Measurements from ENCODE around the gene ABCB8.
A peak's percentile ranks its signal among the peaks of the same experiment; 100 is the strongest.
"Not testable (repeated sequence)": the region's sequence is repeated elsewhere in the genome, so short reads cannot be mapped to it uniquely, and the experiment has no call there.

ABCB8 gene

DNA sequence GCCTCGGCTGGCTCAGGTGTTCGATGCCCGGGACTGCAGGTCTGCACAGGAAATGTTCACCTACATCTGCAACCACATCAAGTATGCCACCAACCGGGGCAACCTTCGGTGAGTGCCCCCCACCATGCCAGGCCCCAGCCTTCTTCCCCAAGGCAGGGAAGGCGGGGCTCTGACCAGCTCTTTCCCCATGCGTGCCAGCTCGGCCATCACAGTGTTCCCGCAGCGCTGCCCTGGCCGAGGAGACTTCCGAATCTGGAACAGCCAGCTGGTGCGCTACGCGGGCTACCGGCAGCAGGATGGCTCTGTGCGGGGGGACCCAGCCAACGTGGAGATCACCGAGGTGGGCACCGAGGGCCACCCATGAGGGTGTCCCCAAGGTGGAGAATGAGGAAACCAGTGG is 29.9 kb upstream of the ABCB8 start:
- no peak for DNase-seq

DNA sequence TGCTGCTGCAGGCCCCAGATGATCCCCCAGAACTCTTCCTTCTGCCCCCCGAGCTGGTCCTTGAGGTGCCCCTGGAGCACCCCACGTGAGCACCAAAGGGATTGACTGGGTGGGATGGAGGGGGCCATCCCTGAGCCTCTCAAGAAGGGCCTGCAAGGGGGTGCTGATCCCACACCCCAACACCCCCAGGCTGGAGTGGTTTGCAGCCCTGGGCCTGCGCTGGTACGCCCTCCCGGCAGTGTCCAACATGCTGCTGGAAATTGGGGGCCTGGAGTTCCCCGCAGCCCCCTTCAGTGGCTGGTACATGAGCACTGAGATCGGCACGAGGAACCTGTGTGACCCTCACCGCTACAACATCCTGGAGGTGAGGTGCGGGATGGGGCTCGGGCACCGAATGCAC is 29.2 kb upstream of the ABCB8 start:
- no peak for DNase-seq

DNA sequence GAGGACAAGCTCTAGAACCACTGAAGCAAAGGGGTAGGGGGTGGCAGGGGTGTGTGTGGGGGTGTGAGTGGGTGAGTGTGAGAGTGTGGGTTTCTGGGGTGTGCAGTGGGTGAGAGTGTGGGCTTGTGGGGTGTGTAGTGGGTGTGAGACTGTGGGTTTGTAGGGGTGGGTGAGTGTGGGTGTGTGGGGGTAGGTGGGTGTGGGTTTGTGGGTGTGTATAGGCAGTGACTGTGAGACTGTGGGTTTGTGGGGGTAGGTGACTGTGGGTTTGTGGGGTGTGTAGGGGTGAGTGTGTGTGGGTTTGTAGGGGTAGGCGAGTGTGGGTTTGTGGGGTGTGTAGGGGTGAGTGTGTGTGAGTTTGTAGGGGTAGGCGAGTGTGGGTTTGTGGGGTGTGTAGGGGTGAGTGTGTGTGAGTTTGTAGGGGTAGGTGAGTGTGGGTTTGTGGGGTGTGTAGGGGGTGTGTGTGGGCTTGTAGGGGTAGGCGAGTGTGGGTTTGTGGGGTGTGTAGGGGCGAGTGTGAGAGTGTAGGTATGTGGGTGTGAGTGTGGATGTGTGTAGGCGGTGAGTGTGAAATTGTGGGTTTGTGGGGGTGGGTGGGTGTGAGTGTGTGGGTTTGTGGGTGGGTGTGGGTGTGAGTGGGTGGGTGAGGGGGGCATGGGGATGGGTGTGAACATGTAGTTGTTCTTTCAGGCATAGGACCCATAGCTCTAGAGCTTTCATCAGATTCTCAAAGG is 28.6 kb upstream of the ABCB8 start:
- no peak for DNase-seq

DNA sequence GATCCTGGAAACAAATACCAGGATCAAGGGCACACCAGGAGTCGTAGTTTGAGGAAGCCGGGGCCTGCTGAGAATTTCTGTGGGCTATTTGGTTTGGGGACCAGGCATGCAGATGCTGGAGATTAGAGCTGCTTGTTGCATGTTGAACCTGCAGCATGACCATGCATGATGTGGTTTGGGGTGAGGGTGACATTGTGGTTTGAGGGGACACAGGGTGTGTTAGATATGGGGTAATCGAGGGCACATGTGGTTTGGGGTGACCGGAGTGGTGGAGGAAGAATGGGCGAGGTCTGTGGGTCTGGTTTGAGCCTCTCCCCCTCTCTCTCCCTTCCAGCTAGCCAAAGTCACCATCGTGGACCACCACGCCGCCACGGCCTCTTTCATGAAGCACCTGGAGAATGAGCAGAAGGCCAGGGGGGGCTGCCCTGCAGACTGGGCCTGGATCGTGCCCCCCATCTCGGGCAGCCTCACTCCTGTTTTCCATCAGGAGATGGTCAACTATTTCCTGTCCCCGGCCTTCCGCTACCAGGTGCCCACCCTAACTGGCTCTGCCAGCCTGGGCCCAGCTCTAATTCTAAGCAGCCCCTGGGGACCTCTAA is 27.3 kb upstream of the ABCB8 start:
- DNase-seq = no peak

DNA sequence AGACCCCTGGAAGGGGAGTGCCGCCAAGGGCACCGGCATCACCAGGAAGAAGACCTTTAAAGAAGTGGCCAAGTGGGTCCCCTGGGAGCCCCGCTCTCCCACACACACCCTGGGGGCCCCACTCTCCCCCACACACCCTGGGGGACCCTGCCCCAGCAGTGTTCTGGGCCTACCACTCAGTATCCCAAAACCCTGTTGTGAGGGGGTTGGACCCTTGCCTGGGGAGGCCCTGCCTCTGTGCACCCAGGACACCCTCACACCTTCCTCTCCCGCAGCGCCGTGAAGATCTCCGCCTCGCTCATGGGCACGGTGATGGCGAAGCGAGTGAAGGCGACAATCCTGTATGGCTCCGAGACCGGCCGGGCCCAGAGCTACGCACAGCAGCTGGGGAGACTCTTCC is 26.7 kb upstream of the ABCB8 start:
- no peak for DNase-seq

DNA sequence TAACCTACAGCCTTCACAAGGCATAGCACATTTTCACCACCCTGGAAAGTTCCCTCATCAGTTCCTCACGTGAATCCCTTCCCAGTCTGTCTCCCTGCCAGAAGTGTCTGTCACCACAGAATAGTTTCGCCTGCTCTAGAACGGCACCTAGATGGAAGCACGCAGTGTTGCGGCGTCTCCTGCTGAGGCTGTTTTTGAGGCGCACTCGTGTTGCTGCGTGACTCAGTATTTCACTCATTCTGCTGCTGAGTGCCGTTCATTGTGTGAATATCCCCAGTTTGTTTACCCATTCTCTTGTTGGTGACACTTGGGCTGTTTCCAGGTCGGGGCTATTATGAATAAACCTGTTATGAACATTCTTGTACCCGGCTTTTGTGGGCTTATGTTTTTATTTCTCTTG is 24.7 kb upstream of the ABCB8 start:
- DNase-seq = no peak

DNA sequence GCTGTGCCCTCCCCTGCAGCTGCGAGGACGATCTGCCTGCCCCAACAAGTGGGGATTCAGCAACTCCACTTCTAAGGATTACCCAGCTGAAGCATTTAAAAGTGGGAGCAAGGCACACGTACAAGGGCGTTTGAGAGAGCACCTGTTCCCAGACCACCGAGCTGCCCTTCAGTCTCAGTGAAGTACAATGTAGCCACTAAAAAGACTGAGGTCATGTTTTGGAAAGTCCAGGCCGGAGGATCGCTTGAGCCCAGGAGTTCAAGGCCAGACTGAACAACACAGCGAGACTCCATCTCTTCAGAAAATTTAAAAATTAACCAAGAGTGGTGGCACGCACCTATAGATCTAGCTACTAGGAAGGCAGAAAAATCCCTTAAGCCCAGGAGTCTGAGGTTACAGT is 22.7 kb upstream of the ABCB8 start:
- DNase-seq = peak in 1 of 2 experiments; percentile 57

DNA sequence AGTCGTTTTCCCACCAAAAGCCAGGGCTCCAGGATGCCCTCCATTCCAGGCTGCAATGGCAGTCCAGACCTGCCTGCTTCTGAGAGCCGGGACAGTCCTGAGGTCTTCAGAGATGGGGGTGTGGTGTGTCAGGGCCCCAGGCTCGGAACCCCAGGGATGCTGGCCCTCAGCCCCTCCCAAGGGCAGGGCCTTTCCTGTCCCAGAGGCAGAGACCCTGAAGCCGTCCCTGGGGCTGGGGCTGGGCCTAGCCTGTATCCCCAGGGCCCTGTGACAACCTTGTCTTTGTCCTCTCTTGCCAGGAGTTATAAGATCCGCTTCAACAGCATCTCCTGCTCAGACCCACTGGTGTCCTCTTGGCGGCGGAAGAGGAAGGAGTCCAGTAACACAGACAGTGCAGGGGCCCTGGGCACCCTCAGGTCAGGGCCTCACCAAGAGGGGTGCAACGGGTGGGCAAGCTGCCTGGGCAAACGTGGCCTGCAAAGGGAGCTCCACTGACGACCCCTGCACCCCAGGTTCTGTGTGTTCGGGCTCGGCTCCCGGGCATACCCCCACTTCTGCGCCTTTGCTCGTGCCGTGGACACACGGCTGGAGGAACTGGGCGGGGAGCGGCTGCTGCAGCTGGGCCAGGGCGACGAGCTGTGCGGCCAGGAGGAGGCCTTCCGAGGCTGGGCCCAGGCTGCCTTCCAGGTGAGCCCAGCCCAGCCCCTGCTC is 21.5 kb upstream of the ABCB8 start:
- DNase-seq = no peak

DNA sequence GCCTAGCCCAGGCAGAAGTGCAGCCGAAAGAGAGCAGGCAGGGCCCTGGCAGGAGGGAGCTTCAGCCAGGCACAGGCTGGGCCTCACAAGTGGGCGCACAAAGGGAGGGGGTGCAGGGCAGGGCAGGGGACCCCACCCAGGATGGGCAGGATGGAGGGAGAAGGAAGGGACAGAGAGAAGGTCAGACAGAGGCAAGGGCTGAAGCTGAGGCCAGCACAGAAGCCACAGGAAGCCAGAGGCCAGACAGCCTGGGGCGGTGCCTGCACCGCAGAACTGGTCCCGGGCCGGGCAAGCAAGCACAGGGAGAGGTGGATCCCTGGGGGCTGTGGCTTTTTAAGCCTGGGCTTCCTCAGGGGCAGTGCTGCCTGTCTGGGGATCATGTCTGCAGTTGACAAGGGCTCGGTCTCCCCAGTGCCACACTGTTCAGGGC is 20.8 kb upstream of the ABCB8 start:
- DNase-seq = no peak

DNA sequence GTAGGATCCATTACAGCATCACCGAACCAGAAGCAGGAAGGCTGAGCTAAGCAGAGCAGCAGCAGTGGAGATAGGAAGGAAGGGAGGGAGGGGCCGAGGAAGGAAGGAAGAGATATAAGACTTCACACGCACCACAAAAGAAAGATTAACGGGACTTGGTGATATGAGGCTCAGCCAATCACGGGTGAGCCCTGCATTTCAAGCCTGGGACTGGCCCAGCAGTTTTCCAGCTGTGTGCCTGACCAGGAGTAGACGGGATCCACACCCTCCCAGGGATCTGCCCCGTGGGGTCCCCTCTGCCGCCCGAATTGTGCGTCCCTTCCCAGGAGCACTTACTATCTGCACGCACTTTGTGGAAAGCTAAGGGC is 20.1 kb upstream of the ABCB8 start:
- DNase-seq = no peak

DNA sequence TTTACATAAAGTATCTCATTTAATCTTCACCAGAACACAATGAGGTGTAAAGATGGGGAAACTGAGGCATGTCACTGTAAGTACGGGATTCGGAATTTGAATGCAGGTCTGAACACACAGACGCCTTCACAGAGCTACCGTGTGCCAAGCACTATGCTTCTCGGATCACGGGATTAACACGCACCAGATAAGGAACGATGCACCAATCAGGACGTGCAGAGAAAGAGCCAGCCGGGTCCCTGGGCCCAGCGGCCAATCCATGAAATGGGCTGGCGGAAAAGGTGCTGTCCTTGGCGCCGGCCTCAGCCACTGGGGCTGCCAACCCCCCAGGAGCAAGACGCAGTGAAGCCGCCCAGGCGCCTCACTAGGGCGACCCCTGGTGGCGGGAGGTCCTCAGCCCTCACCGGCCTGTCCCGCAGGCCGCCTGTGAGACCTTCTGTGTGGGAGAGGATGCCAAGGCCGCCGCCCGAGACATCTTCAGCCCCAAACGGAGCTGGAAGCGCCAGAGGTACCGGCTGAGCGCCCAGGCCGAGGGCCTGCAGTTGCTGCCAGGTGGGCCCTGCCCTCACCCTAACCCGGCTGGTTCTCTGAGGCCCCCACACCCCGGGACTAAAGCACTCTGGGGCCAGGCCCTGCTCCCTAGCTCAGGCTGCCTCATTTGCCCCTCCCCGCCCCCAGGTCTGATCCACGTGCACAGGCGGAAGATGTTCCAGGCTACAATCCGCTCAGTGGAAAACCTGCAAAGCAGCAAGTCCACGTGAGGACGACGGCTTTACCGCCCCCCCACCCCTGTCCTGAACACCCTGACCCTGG is 19.5 kb upstream of the ABCB8 start:
- no peak for DNase-seq

DNA sequence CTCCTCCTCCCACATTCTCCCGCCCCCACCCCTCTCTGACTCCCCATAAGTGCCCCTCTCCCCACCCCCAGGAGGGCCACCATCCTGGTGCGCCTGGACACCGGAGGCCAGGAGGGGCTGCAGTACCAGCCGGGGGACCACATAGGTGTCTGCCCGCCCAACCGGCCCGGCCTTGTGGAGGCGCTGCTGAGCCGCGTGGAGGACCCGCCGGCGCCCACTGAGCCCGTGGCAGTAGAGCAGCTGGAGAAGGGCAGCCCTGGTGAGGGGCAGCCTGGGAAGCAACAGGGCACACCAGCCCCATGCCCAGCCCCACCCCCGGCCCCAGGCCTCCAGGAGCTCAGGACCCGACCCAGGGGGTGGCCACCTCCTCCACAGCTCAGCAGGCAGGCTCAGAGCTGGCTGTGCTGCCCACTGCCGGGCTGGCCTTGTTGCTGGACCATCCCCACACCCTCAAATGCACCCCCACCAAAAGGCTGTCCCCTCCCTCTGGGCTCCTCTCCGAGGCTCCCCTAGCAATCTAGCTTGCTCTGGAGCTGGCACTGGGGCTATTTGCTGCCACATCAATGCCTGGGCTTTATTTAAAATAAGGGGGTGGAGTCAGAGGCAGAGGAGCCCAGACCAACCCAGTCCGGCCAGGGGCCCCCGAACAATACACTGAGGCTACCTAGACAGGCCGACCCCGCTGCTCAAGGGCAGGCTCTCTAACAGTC is 18.8 kb upstream of the ABCB8 start:
- no peak for DNase-seq

DNA sequence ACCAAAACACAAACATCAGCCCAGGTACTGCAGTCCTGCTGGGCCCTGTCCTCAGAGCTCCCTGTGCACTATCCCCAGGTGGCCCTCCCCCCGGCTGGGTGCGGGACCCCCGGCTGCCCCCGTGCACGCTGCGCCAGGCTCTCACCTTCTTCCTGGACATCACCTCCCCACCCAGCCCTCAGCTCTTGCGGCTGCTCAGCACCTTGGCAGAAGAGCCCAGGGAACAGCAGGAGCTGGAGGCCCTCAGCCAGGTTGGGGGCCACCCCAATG is 18.3 kb upstream of the ABCB8 start:
- no peak for DNase-seq

DNA sequence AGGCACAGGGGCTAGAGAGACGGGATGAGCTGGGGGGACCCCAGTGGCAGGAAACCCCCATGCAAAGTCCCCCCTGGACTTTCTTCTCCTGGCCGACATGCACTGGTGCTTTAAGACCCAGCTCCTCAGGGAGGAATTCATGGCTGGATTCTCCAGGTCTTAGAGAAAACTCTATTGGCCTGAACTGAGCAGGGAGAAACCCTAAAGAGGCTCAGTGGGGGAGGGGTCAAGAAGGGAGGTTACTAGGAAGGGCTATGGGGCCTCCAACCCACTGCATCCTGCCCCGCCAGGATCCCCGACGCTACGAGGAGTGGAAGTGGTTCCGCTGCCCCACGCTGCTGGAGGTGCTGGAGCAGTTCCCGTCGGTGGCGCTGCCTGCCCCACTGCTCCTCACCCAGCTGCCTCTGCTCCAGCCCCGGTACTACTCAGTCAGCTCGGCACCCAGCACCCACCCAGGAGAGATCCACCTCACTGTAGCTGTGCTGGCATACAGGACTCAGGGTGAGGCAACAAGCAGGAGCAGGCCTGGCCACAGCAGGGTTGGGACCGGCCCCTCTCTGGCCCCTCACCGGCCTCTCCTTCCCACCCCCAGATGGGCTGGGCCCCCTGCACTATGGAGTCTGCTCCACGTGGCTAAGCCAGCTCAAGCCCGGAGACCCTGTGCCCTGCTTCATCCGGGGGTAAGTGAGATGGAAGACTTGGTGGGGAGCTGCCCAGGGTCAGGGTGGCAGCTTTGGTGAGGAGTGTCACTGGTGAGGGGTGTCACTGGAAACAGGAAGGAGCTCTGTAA is 17.7 kb upstream of the ABCB8 start:
- DNase-seq = no peak

DNA sequence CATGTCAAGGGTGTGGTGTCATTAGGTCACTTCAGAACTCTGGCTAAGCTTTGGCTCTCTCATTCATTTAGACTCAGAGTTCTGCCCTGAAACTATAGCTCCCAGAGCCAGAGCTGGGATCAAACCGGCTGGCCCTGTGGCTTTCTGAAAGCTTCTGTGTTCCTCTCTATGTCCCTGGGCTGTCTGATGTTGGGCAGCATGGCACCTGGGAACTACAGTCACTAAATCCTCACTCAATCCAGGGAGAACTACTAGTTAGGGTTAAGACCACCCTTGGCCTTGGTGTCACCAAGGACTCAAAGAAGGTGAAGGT is 17.2 kb upstream of the ABCB8 start:
- no peak for DNase-seq

DNA sequence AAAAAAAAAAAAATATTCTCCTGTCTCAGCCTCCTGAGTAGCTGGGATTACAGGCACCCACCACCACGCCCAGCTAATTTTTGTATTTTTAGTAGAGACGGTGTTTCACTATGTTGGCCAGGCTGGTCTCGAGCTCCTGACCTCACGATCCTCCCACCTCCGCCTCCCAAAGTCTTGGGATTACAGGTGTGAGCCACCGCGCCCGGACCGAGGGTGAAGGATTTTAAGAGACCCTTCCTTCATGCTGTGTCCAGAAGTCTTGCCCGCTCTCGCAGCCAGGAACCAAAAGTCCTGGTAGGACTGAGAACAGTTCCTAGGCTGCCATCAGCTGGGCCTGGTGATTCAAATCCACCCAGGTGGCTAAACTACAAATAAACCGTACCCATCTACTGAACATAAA is 16.6 kb upstream of the ABCB8 start:
- not testable (repeated sequence) for DNase-seq

DNA sequence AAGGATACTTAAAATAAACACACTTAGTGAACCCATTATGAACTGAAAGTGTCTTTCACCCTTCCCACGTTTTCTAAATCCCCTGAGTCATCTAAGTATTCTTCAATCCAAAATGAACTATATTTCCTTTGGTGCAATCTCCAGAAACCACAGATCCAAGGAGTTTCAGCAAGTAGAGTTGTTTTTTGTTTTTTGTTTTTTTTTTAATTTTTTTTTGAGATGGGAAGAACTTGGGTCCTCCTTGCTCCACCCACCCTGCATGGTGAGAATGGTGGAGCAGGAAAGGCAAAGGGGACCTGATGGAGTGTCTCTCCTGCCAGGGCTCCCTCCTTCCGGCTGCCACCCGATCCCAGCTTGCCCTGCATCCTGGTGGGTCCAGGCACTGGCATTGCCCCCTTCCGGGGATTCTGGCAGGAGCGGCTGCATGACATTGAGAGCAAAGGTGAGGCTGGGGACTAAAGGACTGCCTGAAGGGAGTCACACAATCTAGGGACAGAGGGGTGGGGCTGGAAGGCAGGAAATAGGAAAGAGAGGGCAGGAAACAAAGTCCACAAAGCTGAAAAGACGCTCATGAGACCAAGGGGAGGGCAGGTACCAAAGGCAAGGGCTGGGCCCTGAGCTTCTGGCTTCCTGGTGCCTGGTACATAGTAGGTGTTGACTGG is 16.1 kb upstream of the ABCB8 start:
- no peak for DNase-seq

DNA sequence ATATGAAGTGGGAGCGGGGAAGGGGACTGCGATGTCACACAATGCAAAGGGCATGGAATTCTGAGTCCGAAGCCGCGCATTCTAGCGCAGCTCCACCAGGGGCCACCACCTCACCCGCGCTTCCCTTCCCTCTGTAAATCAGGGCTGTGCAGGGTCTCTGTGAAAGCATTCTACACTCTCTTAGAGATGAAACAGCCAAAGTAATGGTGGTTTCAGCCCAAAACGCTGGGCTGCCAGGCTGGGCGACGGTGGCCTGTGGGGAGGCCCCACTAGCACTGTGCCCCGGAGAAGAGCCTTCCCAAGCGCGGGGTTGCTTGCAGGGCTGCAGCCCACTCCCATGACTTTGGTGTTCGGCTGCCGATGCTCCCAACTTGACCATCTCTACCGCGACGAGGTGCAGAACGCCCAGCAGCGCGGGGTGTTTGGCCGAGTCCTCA is 15.3 kb upstream of the ABCB8 start:
- DNase-seq = peak in 1 of 2 experiments; percentile 34

DNA sequence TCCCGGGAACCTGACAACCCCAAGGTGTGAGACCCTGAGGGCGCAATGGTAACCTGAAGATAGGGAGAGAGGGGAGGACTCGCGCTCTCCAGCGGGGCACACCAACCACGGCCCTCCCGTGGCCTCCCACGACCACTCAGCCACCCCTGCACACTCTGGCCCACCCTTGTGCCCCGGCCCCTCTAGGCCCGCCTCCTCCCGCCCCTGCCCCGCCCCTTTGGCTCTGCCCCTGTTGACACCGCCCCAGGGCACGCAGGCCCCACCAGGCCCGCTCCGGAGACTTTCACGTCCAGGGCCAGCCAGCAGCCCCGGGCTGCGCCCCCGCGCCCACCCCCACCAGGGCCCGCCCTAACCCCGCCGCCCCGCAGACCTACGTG is 14.9 kb upstream of the ABCB8 start:
- no peak for DNase-seq

DNA sequence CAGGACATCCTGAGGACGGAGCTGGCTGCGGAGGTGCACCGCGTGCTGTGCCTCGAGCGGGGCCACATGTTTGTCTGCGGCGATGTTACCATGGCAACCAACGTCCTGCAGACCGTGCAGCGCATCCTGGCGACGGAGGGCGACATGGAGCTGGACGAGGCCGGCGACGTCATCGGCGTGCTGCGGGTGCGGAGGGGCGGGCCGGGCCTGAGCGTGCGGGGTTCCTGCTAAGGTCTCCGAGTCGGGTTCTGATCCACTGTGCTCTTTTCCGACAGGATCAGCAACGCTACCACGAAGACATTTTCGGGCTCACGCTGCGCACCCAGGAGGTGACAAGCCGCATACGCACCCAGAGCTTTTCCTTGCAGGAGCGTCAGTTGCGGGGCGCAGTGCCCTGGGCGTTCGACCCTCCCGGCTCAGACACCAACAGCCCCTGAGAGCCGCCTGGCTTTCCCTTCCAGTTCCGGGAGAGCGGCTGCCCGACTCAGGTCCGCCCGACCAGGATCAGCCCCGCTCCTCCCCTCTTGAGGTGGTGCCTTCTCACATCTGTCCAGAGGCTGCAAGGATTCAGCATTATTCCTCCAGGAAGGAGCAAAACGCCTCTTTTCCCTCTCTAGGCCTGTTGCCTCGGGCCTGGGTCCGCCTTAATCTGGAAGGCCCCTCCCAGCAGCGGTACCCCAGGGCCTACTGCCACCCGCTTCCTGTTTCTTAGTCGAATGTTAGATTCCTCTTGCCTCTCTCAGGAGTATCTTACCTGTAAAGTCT is 14.3 kb upstream of the ABCB8 start:
- peak in 1 of 2 experiments; percentile 29 for DNase-seq

DNA sequence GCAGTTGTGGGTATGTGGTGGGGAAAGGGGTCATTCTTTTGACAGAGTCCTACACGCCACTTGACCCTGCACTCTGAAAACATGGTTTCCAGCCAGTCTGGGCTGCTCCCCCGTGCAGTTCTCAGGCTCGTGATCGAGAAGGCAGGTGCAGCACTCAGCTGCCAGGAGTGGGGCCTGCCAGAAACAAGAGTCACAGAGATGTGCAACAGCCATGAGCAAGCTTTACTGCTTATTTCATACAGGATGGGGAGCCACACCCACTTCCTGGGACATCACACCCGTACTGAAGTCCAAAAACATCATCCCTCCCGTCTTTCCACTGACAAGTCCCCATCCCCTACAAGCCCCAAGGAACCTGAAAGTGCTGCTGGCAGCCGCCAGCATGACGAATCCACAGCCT is 13.3 kb upstream of the ABCB8 start:
- DNase-seq = no peak
